CD14-positive monocyte (primary cell): ENCODE data around the gene MST1R. TPM values are rescaled to one million over a fixed set of nuclear protein-coding genes. Genes with fewer than 3 reads are reported as not detected.
A peak's percentile ranks its signal among the peaks of the same experiment; 100 is the strongest.

ENCODE experiments used
- DNase-seq, 3 donors: peaks; one replicate each; pipeline ENCODE4 v3.0.0-alpha.2; 2011 to 2022
- H2AFZ ChIP-seq: 2 replicates; pipeline ENCODE4 v1.6.0; 2012; ENCODE audit warnings: mild to moderate bottlenecking, low read depth, low read length, inconsistent platforms; ENCODE audit not compliant: insufficient read depth, poor library complexity, severe bottlenecking
- H3K27ac ChIP-seq, 2 donors: 1 replicate in 1 of 2; 2 replicates in 1 of 2; pipeline ENCODE4 v1.5.1; 2012 to 2013; ENCODE audit warnings: low read length in 2 of 2, control low read depth in 1 of 2, inconsistent platforms in 1 of 2, low read depth in 1 of 2, mild to moderate bottlenecking in 1 of 2
- H3K27me3 ChIP-seq, 2 donors: one replicate each; pipeline versions ENCODE4 v1.6.0 to v1.6.1; 2011 to 2013; ENCODE audit warnings: low read length in 2 of 2; ENCODE audit not compliant: control insufficient read depth in 2 of 2, insufficient read depth in 2 of 2
- H3K36me3 ChIP-seq, 2 donors: replicated peaks in 1 of 2; 1 replicate in 1 of 2; 2 replicates in 1 of 2; pipeline versions ENCODE4 v1.5.1 to v1.6.1; 2012 to 2013; ENCODE audit warnings: low read length in 2 of 2, control low read depth in 1 of 2, inconsistent platforms in 1 of 2, mild to moderate bottlenecking in 1 of 2; ENCODE audit not compliant: insufficient read depth in 2 of 2, control insufficient read depth in 1 of 2
- H3K4me1 ChIP-seq, 2 donors: 1 replicate in 1 of 2; 2 replicates in 1 of 2; pipeline versions ENCODE4 v1.5.1 to v1.6.1; 2012 to 2013; ENCODE audit warnings: low read length in 2 of 2, control low read depth in 1 of 2, inconsistent platforms in 1 of 2, mild to moderate bottlenecking in 1 of 2, moderate library complexity in 1 of 2; ENCODE audit not compliant: insufficient read depth in 2 of 2, control insufficient read depth in 1 of 2
- H3K4me2 ChIP-seq: replicated peaks from 2 replicates; pipeline ENCODE3; 2012; ENCODE audit warnings: low read length, moderate library complexity, mild to moderate bottlenecking; ENCODE audit not compliant: poor library complexity, severe bottlenecking; ENCODE audit errors: extremely low read depth
- H3K4me3 ChIP-seq, 3 experiments: fragments of 200-600 bp in 1 of 3; sonication (generic) in 1 of 3; replicated peaks in 1 of 3; 1 replicate in 2 of 3; 2 replicates in 1 of 3; pipeline ENCODE4 v1.5.1; 2011 to 2013; ENCODE audit warnings: low read length in 3 of 3, mild to moderate bottlenecking in 3 of 3, control low read depth in 2 of 3, low read depth in 2 of 3, inconsistent platforms in 1 of 3, moderate library complexity in 1 of 3
- H3K79me2 ChIP-seq: 2 replicates; pipeline ENCODE4 v1.6.0; 2012; ENCODE audit warnings: mild to moderate bottlenecking, control low read depth, inconsistent platforms, low read length, moderate library complexity; ENCODE audit not compliant: insufficient read depth
- H3K9ac ChIP-seq: 2 replicates; pipeline ENCODE4 v1.6.0; 2017; ENCODE audit warnings: low read length, mild to moderate bottlenecking; ENCODE audit not compliant: insufficient read depth, poor library complexity, severe bottlenecking
- H3K9me3 ChIP-seq, 2 donors: replicated peaks in 1 of 2; 1 replicate in 1 of 2; 2 replicates in 1 of 2; pipeline versions ENCODE4 v1.5.1 to v1.6.1; 2012 to 2013; ENCODE audit warnings: low read length in 2 of 2, control low read depth in 1 of 2; ENCODE audit not compliant: control insufficient read depth in 1 of 2, insufficient read depth in 1 of 2
- H4K20me1 ChIP-seq: 2 replicates; pipeline ENCODE4 v1.6.0; 2012; ENCODE audit warnings: mild to moderate bottlenecking, low read length, control low read depth, moderate library complexity; ENCODE audit not compliant: insufficient read depth
- H3K27ac Mint-ChIP-seq, 7 donors: one replicate each; pipeline ENCODE4 v1.8.0; 2020; ENCODE audit warnings: mild to moderate bottlenecking in 7 of 7, mixed read lengths in 7 of 7, moderate library complexity in 6 of 7, inconsistent platforms in 2 of 7
- H3K27me3 Mint-ChIP-seq, 3 donors: one replicate each; pipeline ENCODE4 v1.8.0; 2021 to 2022; ENCODE audit warnings: low read depth in 3 of 3, mild to moderate bottlenecking in 3 of 3, mixed read lengths in 3 of 3, moderate library complexity in 3 of 3, inconsistent platforms in 1 of 3
- H3K36me3 Mint-ChIP-seq, 2 donors: one replicate each; pipeline ENCODE4 v1.8.0; 2020; ENCODE audit warnings: mixed read lengths in 2 of 2, inconsistent platforms in 1 of 2, mild to moderate bottlenecking in 1 of 2
- H3K4me1 Mint-ChIP-seq: one replicate; pipeline ENCODE4 v1.8.0; 2020; ENCODE audit warnings: mild to moderate bottlenecking, mixed read lengths
- H3K4me3 Mint-ChIP-seq, 2 donors: one replicate each; pipeline ENCODE4 v1.8.0; 2020; ENCODE audit warnings: mild to moderate bottlenecking in 2 of 2, mixed read lengths in 2 of 2, moderate library complexity in 1 of 2
- H3K9me3 Mint-ChIP-seq, 7 donors: one replicate each; pipeline ENCODE4 v1.8.0; 2020 to 2022; ENCODE audit warnings: mixed read lengths in 7 of 7, mild to moderate bottlenecking in 6 of 7, moderate library complexity in 6 of 7, inconsistent platforms in 2 of 7
- CTCF ChIP-seq: fragments of 200-600 bp; IDR thresholded peaks from one replicate; pipeline ENCODE4 v1.8.0; 2022; ENCODE audit warnings: antibody characterized with exemption, mild to moderate bottlenecking
- WGBS: methylation state at CpG from one replicate; pipeline ENCODE4 v1.1.5; 2013; ENCODE audit warnings: missing lambda C conversion rate; ENCODE audit not compliant: insufficient coverage; 5-methylcytosine and 5-hydroxymethylcytosine counted together
- intact Hi-C, 2 donors: fragments of 100-400 bp; cut with micrococcal nuclease; formaldehyde crosslinking; loops; one replicate each; pipeline versions ENCODE4 v1.15.0 to v1.15.1; 2023
- polyA minus RNA-seq: library from RNA; depleted of rRNA, polyadenylated mRNA; stranded (reverse); fragments of >200 nt; gene quantifications from 2 replicates; pipeline ENCODE4 v1.2.3, GENCODE V29; 2012
- polyA plus RNA-seq, 3 donors: library from polyadenylated mRNA; depleted of rRNA in 1 of 3; unstranded in 2 of 3; stranded (reverse) in 1 of 3; fragments of 300-500 nt in 2 of 3; fragments of >200 nt in 1 of 3; fragmentation: Illumina TruSeq in 2 of 3; gene quantifications; 1 replicate in 2 of 3; 2 replicates in 1 of 3; pipeline ENCODE4 v1.2.3, GENCODE V29; 2012 to 2021
- total RNA-seq, 12 experiments: library from RNA in 1 of 12; stranded (reverse) in 1 of 12; fragments of 120-200 nt in 1 of 12; gene quantifications; one replicate each; pipeline ENCODE4 v1.2.4 and lab custom pipeline; 2013 to 2026; ENCODE audit warnings: mixed read lengths in 6 of 12, inconsistent platforms in 1 of 12

The MST1R gene
- total RNA-seq (2013), result 0.08 TPM
- polyA plus RNA-seq, result under 1 TPM in 1 of 3 donors, not detected in 2; 0.25 TPM
- polyA minus RNA-seq, result 0.40 TPM in 1 of 2 replicates, not detected in the other
- 0 to 1.2 (median 0.08) reads per million in 11 experiments for total RNA-seq (lab: John Stamatoyannopoulos, UW)

- Histone ChIP-seq H3K36me3 (peaks cover under 1 to 5% of the 10 kb centered on the region in 2 donors), H3K4me2 (peak within 1 kb of the TSS; percentile 83), H3K27me3 (no peaks in the 10 kb centered on the region), H3K79me2 (no peaks in the 10 kb centered on the region), H3K4me3 (peak within 1 kb of the TSS; percentile 17 to 82 (median 44)), H3K27ac (peak within 1 kb of the TSS in 1 of 2 donors; percentile 31), H2AFZ (peak within 1 kb of the TSS; percentile 97), H3K4me1 (peaks cover 19 to 25% of the 10 kb centered on the region in 2 donors), H4K20me1 (no peaks in the 10 kb centered on the region), H3K9me3 (no peaks in the 10 kb centered on the region), H3K9ac (peak within 1 kb of the TSS; percentile 67)
- WGBS, result 37% methylated on average over 51 of the region's 65 CpGs
- peak within 1 kb of the TSS in 1 of 7 donors; percentile 55 for H3K27ac Mint-ChIP-seq
- intact Hi-C loops, result no loop called here
- H3K27me3 Mint-ChIP-seq, result peaks cover 0 to 6% (median 2%) of the 10 kb centered on the region in 3 donors
- H3K4me1 Mint-ChIP-seq, result peaks cover 21% of the 10 kb centered on the region
- no peak for TF ChIP-seq CTCF
- no peaks in the 10 kb centered on the region for H3K9me3 Mint-ChIP-seq
- H3K4me3 Mint-ChIP-seq, result peak within 1 kb of the TSS; percentile 79 to 90
- peaks cover 0 to 2% of the 10 kb centered on the region in 2 donors for H3K36me3 Mint-ChIP-seq
- DNase-seq, result peak; percentile 32 to 48 (median 35)
Observed at GRCh38 chr3:49903451-49904424, at the start of gene MST1R. Gene MST1R (minus strand): TSS chr3:49903873. CDS start chr3:49903609, 264 bp downstream.

GRCh38 chr3:49952924-49953323, 49.3 kb upstream of the MST1R start:
- peaks cover 97% of the 10 kb centered on the region for H3K79me2 ChIP-seq
- no peak overlapping the region for H3K4me2 ChIP-seq
- Mint-ChIP-seq H3K36me3 (peaks cover 0 to 15% of the 10 kb centered on the region in 2 donors), H3K27me3 (peaks cover 0 to 3% (median 0%) of the 10 kb centered on the region in 3 donors), H3K9me3 (peaks cover 0 to 2% (median 0%) of the 10 kb centered on the region in 7 donors), H3K4me1 (peaks cover 18% of the 10 kb centered on the region), H3K4me3 (no peak overlapping the region), H3K27ac (no peak overlapping the region)
- intact Hi-C loops, result no loop called here
- DNase-seq, result no peak
- no peak for TF ChIP-seq CTCF
- H3K27ac ChIP-seq, result no peak overlapping the region
- peaks cover 97% of the 10 kb centered on the region for H4K20me1 ChIP-seq
- no peaks in the 10 kb centered on the region for H3K27me3 ChIP-seq
- no peaks in the 10 kb centered on the region for H3K9me3 ChIP-seq
- 100% methylated on average over 5 of the region's 6 CpGs for WGBS
- no peak overlapping the region for H3K4me3 ChIP-seq
- H3K9ac ChIP-seq, result no peak overlapping the region
- H3K4me1 ChIP-seq, result no peaks in the 10 kb centered on the region
- H2AFZ ChIP-seq, result no peak overlapping the region
- no peaks in the 10 kb centered on the region for H3K36me3 ChIP-seq
